Measurements from ENCODE around the gene ARL4A.
"Not testable (repeated sequence)": the region's sequence is repeated elsewhere in the genome, so short reads cannot be mapped to it uniquely, and the experiment has no call there.

GRCh38 chr7:12645212-12645611, 42.2 kb upstream of the ARL4A start:
- TF ChIP-seq, protein P1, sequence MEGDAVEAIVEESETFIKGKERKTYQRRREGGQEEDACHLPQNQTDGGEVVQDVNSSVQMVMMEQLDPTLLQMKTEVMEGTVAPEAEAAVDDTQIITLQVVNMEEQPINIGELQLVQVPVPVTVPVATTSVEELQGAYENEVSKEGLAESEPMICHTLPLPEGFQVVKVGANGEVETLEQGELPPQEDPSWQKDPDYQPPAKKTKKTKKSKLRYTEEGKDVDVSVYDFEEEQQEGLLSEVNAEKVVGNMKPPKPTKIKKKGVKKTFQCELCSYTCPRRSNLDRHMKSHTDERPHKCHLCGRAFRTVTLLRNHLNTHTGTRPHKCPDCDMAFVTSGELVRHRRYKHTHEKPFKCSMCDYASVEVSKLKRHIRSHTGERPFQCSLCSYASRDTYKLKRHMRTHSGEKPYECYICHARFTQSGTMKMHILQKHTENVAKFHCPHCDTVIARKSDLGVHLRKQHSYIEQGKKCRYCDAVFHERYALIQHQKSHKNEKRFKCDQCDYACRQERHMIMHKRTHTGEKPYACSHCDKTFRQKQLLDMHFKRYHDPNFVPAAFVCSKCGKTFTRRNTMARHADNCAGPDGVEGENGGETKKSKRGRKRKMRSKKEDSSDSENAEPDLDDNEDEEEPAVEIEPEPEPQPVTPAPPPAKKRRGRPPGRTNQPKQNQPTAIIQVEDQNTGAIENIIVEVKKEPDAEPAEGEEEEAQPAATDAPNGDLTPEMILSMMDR (IDR thresholded peaks at IDR 0.05) = not testable (repeated sequence)
- TF ChIP-seq ZFX (IDR thresholded peaks at IDR 0.05; ENCODE audit: borderline replicate concordance) = not testable (repeated sequence)

All from 22Rv1 (cell line).